HEK293T (cell line): ENCODE measurements around the gene KDM2B.

Source experiments
- ARNT ChIP-seq: fragments of 450-650 bp; IDR thresholded peaks from 2 replicates; pipeline ENCODE4 v1.6.1; 2017; ENCODE audit warnings: mild to moderate bottlenecking
- ELF4 ChIP-seq: fragments of 450-650 bp; IDR thresholded peaks from 2 replicates; pipeline ENCODE4 v1.6.1; 2017; ENCODE audit warnings: antibody characterized with exemption
- FOXK2 ChIP-seq: fragments of 450-650 bp; IDR thresholded peaks from 2 replicates; pipeline ENCODE4 v1.6.1; 2016; ENCODE audit warnings: mild to moderate bottlenecking
- SP1 ChIP-seq: fragments of 450-650 bp; IDR thresholded peaks from 2 replicates; pipeline ENCODE4 v1.6.1; 2017
- SUZ12 ChIP-seq: fragments of 450-650 bp; IDR thresholded peaks from 2 replicates; pipeline ENCODE4 v1.6.1; 2016; ENCODE audit warnings: mild to moderate bottlenecking
- TARDBP ChIP-seq: fragments of 450-650 bp; IDR thresholded peaks from 2 replicates; pipeline ENCODE4 v1.6.1; 2016

DNA sequence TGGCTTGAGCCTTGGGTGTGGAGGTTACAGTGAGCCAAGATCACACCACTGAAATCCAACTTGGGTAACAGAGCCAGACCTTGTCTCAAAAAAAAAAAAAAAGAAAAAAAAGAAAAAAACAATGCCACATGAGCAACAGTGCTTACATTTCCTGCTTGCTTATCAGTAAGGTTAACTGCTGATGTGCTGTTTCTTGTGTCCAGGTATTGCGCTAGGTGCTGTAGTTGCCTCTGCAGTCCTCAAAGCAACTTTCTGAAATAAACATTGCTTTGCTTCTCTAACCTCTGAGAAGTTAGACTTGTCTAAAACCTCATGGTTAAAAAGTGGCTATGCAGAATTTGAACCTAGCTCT lies 156.2 kb downstream of the KDM2B start:
- TF ChIP-seq ARNT, result no peak
- TF ChIP-seq TARDBP, result no peak
- no peak for TF ChIP-seq ELF4
- TF ChIP-seq FOXK2, result no peak
- TF ChIP-seq SP1, result no peak
- no peak for TF ChIP-seq SUZ12
